NOMO-1 treated with DMSO at 0.1 percent for 48 hours (cell line): ENCODE measurements around the gene MTCP1.

Source experiments
- DNase-seq: peaks from one replicate; lab custom pipeline; 2025; ENCODE audit not compliant: unreplicated experiment; lab: John Stamatoyannopoulos, UW

The MTCP1 gene, protein sequence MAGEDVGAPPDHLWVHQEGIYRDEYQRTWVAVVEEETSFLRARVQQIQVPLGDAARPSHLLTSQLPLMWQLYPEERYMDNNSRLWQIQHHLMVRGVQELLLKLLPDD

DNA sequence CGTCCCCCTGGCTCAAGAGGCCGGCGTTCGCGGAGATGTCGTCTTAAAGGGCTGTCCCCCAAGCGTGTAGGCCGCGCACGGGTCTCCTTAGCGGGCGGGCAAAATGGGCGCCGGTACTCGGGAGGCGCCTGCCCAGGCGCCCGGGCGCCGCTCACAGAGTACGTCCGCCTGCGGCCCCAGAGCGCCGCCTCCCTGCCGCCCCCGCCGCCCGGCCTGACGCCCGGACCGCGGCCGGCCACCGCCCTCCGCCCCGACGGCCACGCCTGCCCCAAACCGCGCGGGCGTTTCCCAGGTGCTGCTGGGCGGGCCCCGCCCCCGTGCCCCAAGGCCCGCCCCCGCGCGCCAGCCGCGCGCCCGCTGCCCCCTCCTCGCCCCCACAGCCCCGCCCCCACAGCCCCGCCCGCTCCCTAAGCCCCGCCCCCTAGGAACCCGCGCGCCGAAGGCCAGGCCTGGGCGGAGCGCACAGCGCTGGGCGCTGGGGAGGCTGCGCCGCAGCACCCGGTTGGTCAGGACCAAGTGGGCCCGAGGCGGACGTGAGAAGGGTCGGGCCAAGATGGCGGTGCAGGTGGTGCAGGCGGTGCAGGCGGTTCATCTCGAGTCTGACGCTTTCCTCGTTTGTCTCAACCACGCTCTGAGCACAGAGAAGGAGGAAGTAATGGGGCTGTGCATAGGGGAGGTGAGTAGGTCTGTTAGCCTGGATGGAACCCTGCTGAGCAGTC, at the start of gene MTCP1, which contains the start of the genes BRCC3 and CMC4:
Gene MTCP1, minus strand, starts transcription at position 162 of the 719 bp plus-strand sequence. CDS start 5,126 bp downstream, outside the sequence.
Gene BRCC3, plus strand, starts transcription at position 534 of the 719 bp plus-strand sequence. Its CDS starts 20 bp downstream, at position 554.
Gene CMC4, minus strand, starts transcription at position 162 of the 719 bp plus-strand sequence. CDS start 7,113 bp downstream, outside the sequence.
- peak; percentile 72 for DNase-seq

GRCh38 chrX:155115174-155115819, 44.4 kb upstream of the MTCP1 start:
- DNase-seq, result no peak

DNA sequence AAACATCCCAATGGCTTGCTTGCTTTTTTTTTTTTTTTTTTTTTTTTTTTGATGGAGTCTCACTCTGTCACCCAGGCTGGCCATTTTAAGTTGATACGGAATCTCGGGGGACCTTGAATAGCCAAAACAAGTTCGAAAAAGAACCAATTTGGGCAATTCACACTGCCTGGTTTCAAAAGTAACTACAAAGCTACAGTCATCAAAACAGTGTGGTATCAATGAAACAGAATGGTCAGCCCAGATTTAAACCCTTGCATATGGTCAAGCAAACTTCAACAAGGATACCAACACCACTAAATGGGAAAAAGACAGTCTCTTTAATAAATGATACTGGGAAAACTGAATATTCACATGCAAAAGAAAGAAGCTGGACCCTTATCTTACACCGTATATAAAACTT, 42.2 kb upstream of the MTCP1 start:
- no peak for DNase-seq

DNA sequence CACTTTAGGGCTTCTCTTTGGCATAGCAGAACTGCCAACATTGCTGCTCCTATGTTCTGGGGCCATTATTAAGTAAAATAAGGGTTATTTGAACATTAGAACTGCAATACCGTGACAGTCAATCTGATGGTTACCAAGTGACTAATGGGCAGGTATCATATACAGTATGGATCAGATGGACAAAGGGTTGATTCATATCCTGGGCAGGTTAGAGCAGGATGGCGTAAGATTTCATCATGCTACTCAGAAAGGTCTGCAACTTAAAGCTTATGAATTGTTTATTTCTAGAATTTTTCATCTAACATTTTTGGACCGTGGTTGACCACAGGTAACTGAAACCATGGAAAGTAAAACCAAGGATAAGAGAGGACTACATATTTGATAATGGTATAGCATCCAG, 41.2 kb upstream of the MTCP1 start:
- no peak for DNase-seq

GRCh38 chrX:155108427-155108826, 37.5 kb upstream of the MTCP1 start:
- no peak for DNase-seq

DNA sequence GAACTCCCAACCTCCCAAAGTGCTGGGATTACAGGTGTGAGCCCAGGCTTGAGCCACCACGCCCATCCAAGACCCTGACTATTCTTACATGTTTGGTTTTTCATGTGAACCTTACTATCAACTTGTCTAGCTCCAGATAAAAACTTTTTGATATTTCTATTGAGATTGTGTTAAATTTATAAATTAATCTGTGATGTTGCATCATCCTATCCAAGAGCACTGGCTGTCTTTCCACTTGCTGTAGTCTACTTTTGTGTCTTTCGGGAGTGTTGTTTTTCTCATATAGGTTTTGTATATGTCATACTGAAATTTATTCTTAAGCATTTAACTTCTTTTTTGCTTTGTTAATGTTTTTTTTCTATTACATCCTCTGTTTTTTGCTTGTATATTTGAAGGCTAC, 35.0 kb upstream of the MTCP1 start:
- no peak for DNase-seq

- peak; percentile 14 for DNase-seq
Measured at GRCh38 chrX:155094468-155095061, 23.6 kb upstream of the MTCP1 start.

DNA sequence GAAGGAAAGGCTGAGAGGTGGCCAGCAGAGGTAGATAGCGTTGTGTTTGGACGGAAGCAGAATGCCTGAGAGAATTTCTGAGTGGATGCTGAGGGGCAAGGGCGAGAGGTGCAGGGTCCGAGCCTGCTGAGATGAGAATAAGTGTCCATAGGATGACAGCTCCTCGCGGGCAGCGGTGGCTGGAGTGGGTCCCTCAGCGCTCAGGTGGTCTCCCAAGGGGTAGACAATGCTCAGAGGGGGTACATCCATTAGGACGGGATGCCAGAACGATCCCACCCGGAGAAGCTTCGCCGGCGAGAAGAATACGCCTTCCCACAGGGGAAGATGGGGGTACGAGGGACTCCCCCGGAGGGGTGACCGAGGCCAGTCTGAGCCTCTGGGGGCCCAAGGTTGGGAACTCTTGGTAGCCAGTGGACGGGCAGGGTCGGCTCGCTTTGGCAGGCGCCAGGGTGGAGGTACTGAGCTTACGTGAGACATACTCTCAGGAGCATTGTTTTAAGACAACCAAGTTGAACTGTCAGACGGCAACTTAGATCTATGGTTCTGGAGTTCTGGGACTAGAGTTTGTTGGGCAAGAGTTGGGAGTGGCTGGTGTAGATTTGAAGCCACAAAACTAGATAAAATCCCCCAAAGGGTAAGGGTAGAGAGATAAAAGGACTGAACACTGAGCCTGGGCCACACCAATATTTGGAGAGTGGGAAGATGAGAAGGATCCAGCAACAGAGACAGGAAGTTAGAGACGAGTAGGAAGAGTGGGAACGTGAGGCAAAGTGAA, 16.2 kb upstream of the MTCP1 start:
- no peak for DNase-seq

DNA sequence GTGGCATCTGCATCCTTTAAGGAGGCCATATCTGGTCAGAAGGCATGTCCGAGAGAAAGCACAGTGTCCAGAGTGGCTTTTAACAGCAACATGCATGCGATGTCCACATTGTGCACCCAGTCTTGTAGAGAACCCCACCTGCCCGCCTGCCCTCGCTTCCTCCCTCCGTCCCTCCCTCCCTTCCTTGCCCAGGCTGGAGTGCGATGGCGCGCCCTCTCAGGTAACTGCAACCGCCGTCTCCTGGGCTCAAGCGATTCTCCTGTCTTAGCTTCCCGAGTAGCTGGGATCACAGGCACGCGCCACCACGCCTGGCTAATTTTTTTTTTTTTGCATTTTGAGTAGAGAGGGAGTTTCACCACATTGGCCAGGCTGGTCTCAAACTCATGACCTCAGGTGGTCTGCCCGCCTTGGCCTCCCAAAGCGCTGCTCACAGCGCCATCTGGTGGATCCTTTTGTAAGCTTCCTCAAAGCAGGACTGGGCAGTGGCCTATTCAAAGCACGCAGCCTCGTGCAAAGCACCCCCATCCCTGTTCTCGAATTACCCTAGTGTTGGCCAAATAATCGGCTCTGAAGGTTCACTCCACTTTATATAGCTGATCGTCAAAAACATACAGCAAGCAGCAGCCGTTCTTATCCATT, 15.4 kb upstream of the MTCP1 start:
- DNase-seq, result no peak

DNA sequence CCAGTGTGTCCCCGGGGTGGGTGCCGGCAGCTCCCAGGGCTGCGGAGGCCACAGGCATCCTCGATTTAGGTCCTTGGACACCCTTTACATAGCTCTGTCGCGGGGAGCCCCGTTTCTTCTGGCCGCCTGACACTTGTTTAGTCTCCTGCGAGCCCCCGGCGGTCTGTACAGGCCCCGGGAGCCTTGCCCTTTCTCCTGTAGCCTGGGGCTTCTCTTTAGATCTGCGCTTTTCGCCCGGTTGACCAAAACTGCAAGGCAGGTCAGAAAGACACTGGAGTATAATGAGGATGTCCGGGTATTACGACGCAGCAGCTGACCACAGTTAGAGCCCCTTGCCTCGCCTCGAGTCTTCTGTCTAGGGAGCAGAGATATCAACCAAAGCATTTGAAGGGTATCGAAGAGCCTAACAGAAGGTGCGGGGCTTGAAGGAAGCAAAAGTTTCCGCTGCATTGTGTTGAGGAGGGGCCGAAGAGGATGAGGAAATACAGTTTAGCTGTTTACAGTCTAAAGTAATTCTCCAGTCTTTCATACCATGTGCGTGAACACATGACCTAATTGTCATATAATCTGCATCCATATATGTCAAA, 851 bp upstream of the MTCP1 start:
- DNase-seq, result no peak

- no peak for DNase-seq
Measured at GRCh38 chrX:155070663-155070974, 317 bp downstream of the MTCP1 start.

DNA sequence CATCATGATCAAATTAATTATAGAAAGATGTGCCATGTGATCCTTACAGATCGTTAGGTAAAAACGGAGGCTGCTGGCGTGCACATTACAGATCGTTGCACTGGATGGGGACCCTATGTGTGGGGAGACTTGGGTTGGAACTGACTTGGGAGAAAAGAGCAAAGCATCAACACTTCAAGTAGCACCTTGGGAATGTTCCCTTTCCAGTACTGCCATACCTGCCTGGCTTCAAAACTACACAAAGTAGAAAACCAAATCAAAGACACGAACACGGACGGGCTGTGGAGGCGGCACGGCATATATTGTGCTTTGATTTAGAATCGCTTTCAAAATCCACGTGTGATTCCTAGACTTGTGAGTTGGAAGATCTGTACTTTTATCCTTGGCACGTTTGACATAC, 898 bp downstream of the MTCP1 start:
- DNase-seq, result no peak

GRCh38 chrX:155069414-155069813, 1.5 kb downstream of the MTCP1 start:
- DNase-seq, result no peak

- DNase-seq, result no peak
Measured at GRCh38 chrX:155068165-155068564, 2.8 kb downstream of the MTCP1 start.

- no peak for DNase-seq
Measured at GRCh38 chrX:155065035-155065734, 5.8 kb downstream of the MTCP1 start.

DNA sequence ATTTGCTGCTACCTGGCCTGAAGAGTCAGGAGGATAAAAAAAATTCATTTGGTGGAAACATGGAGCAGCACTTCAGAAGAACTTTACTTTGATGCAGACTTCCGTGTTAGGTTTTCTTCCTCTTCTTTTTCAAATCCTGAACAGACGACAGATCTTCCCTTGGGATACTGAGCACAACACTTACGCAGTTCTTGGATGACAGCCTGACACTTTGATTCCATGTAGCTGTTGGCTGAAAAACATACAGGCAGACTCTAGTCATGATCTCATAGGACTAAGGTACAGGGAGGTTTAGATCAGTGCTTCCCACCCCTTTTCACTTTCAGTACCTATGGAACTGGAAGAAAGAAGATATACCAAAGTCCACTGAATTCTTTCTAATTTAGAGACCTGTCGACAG, 9.2 kb downstream of the MTCP1 start:
- DNase-seq, result no peak

GRCh38 chrX:155056877-155057792, 13.8 kb downstream of the MTCP1 start:
- peak; percentile 17 for DNase-seq

DNA sequence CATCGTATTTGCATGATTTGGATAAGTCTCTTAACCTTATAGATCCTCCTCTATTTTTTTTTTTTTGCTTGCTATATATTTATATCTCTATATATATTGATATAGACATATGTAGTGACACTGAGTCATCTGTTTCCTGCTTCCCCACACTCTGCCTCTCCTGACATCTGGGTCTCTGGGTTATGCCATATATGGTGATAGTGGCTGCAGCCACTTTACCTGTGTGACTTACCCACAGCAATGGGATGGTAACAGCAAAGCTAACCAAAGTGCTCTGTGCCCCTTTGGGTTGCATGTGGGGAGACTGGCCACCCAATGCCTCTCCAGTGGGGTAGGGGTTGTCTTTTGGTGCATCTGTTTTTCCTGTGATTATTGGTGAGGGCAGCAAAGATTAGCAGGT, 14.5 kb downstream of the MTCP1 start:
- no peak for DNase-seq

GRCh38 chrX:155055494-155055893, 15.4 kb downstream of the MTCP1 start:
- DNase-seq, result no peak
